PC-3 (cell line): Measurements from ENCODE around the gene MS4A6E.

Experiments
- CTCF ChIP-seq: fragments of 300-600 bp; sonication (generic); conservative IDR thresholded peaks from 2 replicates; pipeline ENCODE4 v1.5.1; 2017; ENCODE audit warnings: antibody characterized with exemption, low read depth, mild to moderate bottlenecking, low read length
- EZH2 ChIP-seq: fragments of 300-600 bp; sonication (generic); IDR thresholded peaks from one replicate; pipeline ENCODE4 v1.6.1; 2017; ENCODE audit warnings: antibody characterized with exemption, mild to moderate bottlenecking, low read length; ENCODE audit not compliant: unreplicated experiment
- EZH2phosphoT487 ChIP-seq: fragments of 300-600 bp; sonication (generic); IDR thresholded peaks from 2 replicates; pipeline ENCODE4 v1.6.1; 2018; ENCODE audit warnings: mild to moderate bottlenecking, antibody characterized with exemption, low read length, borderline replicate concordance

GRCh38 chr11:60372767-60373166 lies 45.7 kb downstream of the MS4A6E start:
- TF ChIP-seq CTCF (no peak), EZH2 (no peak), EZH2phosphoT487 (no peak)
